Hepatocyte (in vitro differentiated cells): ENCODE results near the gene SGF29. TPM values are rescaled to one million over a fixed set of nuclear protein-coding genes. Genes with fewer than 3 reads are reported as not detected.
"Not testable (repeated sequence)": the region's sequence is repeated elsewhere in the genome, so short reads cannot be mapped to it uniquely, and the experiment has no call there.

Experiments
- DNase-seq: peaks from one replicate; pipeline ENCODE4 v3.0.0-alpha.2; 2016; ENCODE audit warnings: low spot score
- H2AFZ ChIP-seq: fragments of 200-600 bp; sonication (generic); 2 replicates; pipeline ENCODE4 v1.6.0; 2016; ENCODE audit warnings: antibody characterized with exemption, mild to moderate bottlenecking
- H3K27ac ChIP-seq: fragments of 200-600 bp; sonication (generic); 2 replicates; pipeline ENCODE4 v1.5.1; 2016; ENCODE audit warnings: mild to moderate bottlenecking
- H3K27me3 ChIP-seq: fragments of 200-600 bp; sonication (generic); 2 replicates; pipeline ENCODE4 v1.6.1; 2016
- H3K36me3 ChIP-seq: fragments of 200-600 bp; sonication (generic); replicated peaks from 2 replicates; pipeline ENCODE4 v1.5.1; 2016; ENCODE audit warnings: low read depth; ENCODE audit not compliant: insufficient read depth
- H3K4me1 ChIP-seq: fragments of 200-600 bp; sonication (generic); 2 replicates; pipeline ENCODE4 v1.5.1; 2016; ENCODE audit warnings: mild to moderate bottlenecking, moderate library complexity; ENCODE audit not compliant: insufficient read depth
- H3K4me2 ChIP-seq: fragments of 200-600 bp; sonication (generic); 2 replicates; pipeline ENCODE4 v1.6.0; 2016
- H3K4me3 ChIP-seq: fragments of 200-600 bp; sonication (generic); 2 replicates; pipeline ENCODE4 v1.5.1; 2016; ENCODE audit warnings: mild to moderate bottlenecking
- H3K79me2 ChIP-seq: fragments of 200-600 bp; sonication (generic); 2 replicates; pipeline ENCODE4 v1.6.0; 2017; ENCODE audit warnings: mild to moderate bottlenecking
- H3K9me2 ChIP-seq: fragments of 200-600 bp; sonication (generic); replicated peaks from 2 replicates; pipeline ENCODE4 v1.6.0; 2017; ENCODE audit warnings: mild to moderate bottlenecking; ENCODE audit not compliant: insufficient read depth
- H3K9me3 ChIP-seq: fragments of 200-600 bp; sonication (generic); 2 replicates; pipeline ENCODE4 v1.5.1; 2016; ENCODE audit warnings: low read depth, mild to moderate bottlenecking
- H4K20me1 ChIP-seq: fragments of 200-600 bp; sonication (generic); 2 replicates; pipeline ENCODE4 v1.6.0; 2016; ENCODE audit warnings: mild to moderate bottlenecking; ENCODE audit not compliant: insufficient read depth, poor library complexity, severe bottlenecking
- CTCF ChIP-seq: fragments of 200-600 bp; sonication (generic); IDR thresholded peaks from 2 replicates; pipeline ENCODE4 v1.5.1; 2016; ENCODE audit warnings: antibody characterized with exemption, mild to moderate bottlenecking; ENCODE audit not compliant: poor library complexity
- EZH2 ChIP-seq: fragments of 200-600 bp; sonication (generic); IDR thresholded peaks from 2 replicates; pipeline ENCODE4 v1.6.1; 2016; ENCODE audit warnings: antibody characterized with exemption, mild to moderate bottlenecking, borderline replicate concordance
- EZH2phosphoT487 ChIP-seq: fragments of 200-600 bp; sonication (generic); IDR thresholded peaks from one replicate; pipeline ENCODE4 v1.6.1; 2018; ENCODE audit warnings: antibody characterized with exemption, mild to moderate bottlenecking, low read depth, moderate library complexity; ENCODE audit not compliant: unreplicated experiment, severe bottlenecking
- WGBS: methylation state at CpG from one replicate; pipeline ENCODE4 v1.1.6; 2016; ENCODE audit warnings: low lambda C conversion rate; ENCODE audit errors: missing lambda C conversion rate; 5-methylcytosine and 5-hydroxymethylcytosine counted together
- polyA plus RNA-seq: library from polyadenylated mRNA; unstranded; fragments of >200 nt; fragmentation: Nextera tagmentation; extraction: Ambion mirVana; gene quantifications from 2 replicates; pipeline ENCODE4 v1.2.1, GENCODE V29; 2016
- total RNA-seq: library from RNA; depleted of rRNA; stranded (reverse); fragments of >200 nt; gene quantifications from 2 replicates; pipeline ENCODE4 v1.2.3, GENCODE V29; 2014

SGF29 gene
- total and polyA plus RNA-seq, 2 experiments from 2014 or later, result 12.7 to 14.1 TPM

- H3K27me3 ChIP-seq, result no peaks in the 10 kb centered on the region
- H3K79me2 ChIP-seq, result no peaks in the 10 kb centered on the region
- 79% methylated on average over 8 of the region's 8 CpGs for WGBS
- TF ChIP-seq EZH2phosphoT487, result no peak
- no peak for TF ChIP-seq CTCF
- TF ChIP-seq EZH2, result no peak
- no peak overlapping the region for H3K4me2 ChIP-seq
- H2AFZ ChIP-seq, result no peak overlapping the region
- H4K20me1 ChIP-seq, result no peaks in the 10 kb centered on the region
- no peaks in the 10 kb centered on the region for H3K36me3 ChIP-seq
- H3K9me3 ChIP-seq, result no peaks in the 10 kb centered on the region
- DNase-seq, result no peak
- H3K9me2 ChIP-seq, result no peaks in the 10 kb centered on the region
- H3K27ac ChIP-seq, result no peak overlapping the region
- no peak overlapping the region for H3K4me3 ChIP-seq
- H3K4me1 ChIP-seq, result no peaks in the 10 kb centered on the region
Measured at GRCh38 chr16:28604186-28604565, 50.5 kb downstream of the SGF29 start.

DNA sequence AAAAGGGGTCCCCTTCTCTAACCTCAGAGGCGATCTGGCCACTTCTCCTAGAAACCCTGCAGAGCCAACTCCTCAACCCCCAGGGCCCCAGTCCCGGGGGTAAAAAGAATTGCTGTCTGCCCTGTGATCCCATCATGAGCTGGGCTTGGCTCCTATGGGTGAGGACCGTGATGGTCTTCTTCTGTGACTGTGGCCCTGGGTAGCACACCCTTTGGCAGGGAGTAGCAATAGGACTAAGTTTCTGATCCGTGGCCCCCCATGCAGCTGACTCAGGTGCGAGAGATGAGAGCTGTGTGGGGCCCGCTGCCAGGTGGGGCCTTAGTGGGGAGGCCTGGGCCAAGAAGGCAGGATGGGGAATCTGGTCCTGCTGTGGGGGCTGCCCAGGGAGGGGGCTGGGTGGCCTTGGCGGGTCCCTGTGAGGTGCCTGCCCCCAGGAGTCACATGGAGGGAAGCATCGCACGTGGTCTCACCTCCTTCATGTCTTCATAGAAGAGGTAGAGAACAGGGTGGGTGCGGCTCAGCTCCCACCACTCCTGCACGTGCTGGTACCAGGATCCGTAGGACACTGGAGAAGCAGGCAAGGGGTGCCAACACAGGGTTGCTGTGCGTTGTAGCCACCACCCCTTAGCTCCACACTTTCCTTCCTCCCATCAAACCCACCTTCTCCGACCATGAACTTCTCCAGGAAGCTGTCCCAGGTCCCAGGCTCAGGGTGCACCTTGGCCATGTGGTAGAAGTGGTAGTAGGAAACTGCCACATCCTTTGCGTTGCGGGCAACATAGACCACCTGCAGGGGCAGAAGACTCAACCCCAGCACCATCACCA lies 52.8 kb downstream of the SGF29 start:
- H3K9me3 ChIP-seq, result no peaks in the 10 kb centered on the region
- no peaks in the 10 kb centered on the region for H3K79me2 ChIP-seq
- no peaks in the 10 kb centered on the region for H3K9me2 ChIP-seq
- H3K36me3 ChIP-seq, result no peaks in the 10 kb centered on the region
- TF ChIP-seq EZH2, result no peak
- TF ChIP-seq CTCF, result no peak
- TF ChIP-seq EZH2phosphoT487, result no peak
- WGBS, result 89% methylated on average over 14 of the region's 16 CpGs
- no peak overlapping the region for H2AFZ ChIP-seq
- no peaks in the 10 kb centered on the region for H4K20me1 ChIP-seq
- no peaks in the 10 kb centered on the region for H3K27me3 ChIP-seq
- H3K4me3 ChIP-seq, result no peak overlapping the region
- no peak overlapping the region for H3K4me2 ChIP-seq
- peaks cover 11% of the 10 kb centered on the region for H3K4me1 ChIP-seq
- DNase-seq, result no peak
- no peak overlapping the region for H3K27ac ChIP-seq

GRCh38 chr16:28607116-28607623 lies 53.5 kb downstream of the SGF29 start:
- H3K79me2 ChIP-seq, result no peaks in the 10 kb centered on the region
- H3K27ac ChIP-seq, result no peak overlapping the region
- peaks cover 11% of the 10 kb centered on the region for H3K4me1 ChIP-seq
- no peak overlapping the region for H3K4me3 ChIP-seq
- H3K36me3 ChIP-seq, result no peaks in the 10 kb centered on the region
- no peak overlapping the region for H3K4me2 ChIP-seq
- H3K27me3 ChIP-seq, result no peaks in the 10 kb centered on the region
- H2AFZ ChIP-seq, result no peak overlapping the region
- no peak for DNase-seq
- H4K20me1 ChIP-seq, result no peaks in the 10 kb centered on the region
- H3K9me3 ChIP-seq, result no peaks in the 10 kb centered on the region
- no peaks in the 10 kb centered on the region for H3K9me2 ChIP-seq
- 98% methylated on average over 9 of the region's 9 CpGs for WGBS
- TF ChIP-seq EZH2phosphoT487 (no peak), EZH2 (no peak), CTCF (no peak)

DNA sequence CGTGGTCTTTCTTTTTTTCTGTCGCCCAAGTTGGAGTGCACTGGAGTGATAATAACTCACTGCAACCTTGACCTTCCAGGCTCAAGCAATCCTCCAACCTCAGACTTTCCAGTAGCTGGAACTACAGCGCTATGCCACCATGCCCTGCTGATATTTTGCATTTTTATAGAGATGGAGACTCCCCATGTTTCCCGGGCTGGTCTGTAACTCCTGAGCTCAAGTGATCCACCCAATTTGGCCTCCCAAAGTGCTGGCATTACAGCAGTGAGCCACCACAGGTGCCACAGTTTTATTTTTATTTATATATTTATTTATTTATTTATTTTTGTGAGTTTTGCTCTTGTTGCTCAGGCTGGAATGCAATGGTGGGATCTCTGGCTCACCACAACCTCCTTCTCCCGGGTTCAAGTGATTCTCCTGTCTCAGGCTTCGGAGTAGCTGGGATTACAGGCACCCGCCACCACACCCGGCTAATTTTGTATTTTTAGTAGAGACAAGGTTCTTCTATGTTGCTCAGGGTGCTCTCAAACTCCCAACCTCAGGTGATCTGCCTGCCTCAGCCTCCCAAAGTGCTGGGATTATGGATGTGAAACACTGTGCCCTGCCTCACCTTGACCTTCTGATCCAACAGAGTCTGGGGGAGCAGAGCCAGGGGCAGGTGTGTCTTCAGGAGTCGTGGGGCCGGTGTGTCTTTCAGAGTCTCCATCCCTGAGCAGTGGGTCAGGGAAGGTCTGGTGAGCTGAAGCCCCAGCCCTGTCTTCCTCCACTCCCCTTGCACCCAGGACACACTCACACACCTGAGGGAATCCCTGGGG lies 54.2 kb downstream of the SGF29 start:
- H3K36me3 ChIP-seq, H3K79me2 ChIP-seq, H3K4me3 ChIP-seq, H3K9me2 ChIP-seq, H3K9me3 ChIP-seq, DNase-seq, H3K27me3 ChIP-seq, H3K4me2 ChIP-seq, H2AFZ ChIP-seq, H3K27ac ChIP-seq, H4K20me1 ChIP-seq: not testable (repeated sequence)
- H3K4me1 ChIP-seq, result peaks cover 11% of the 10 kb centered on the region
- 95% methylated on average over 9 of the region's 10 CpGs for WGBS

- H4K20me1 ChIP-seq, result not testable (repeated sequence)
Measured at GRCh38 chr16:28608496-28608808, 54.7 kb downstream of the SGF29 start.

More at GRCh38 chr16:28608496-28608808, 54.7 kb downstream of the SGF29 start:
- not testable (repeated sequence) for H3K4me2 ChIP-seq, H3K9me3 ChIP-seq, H2AFZ ChIP-seq, H3K27me3 ChIP-seq, DNase-seq, H3K27ac ChIP-seq, H3K4me3 ChIP-seq, H3K79me2 ChIP-seq, H3K36me3 ChIP-seq, H3K9me2 ChIP-seq
- WGBS, result 95% methylated on average over 6 of the region's 7 CpGs
- peaks cover 11% of the 10 kb centered on the region for H3K4me1 ChIP-seq
